HepG2 (cell line): ENCODE measurements around the gene DAPL1. TPM values are rescaled to one million over a fixed set of nuclear protein-coding genes. Genes with fewer than 3 reads are reported as not detected.

Experiments used
- polyA plus RNA-seq, 8 experiments: library from polyadenylated mRNA; depleted of rRNA in 3 of 8; stranded (reverse) in 7 of 8; unstranded in 1 of 8; fragments of >200 nt; fragmentation: Illumina TruSeq in 4 of 8; extraction: Trizol in 4 of 8; gene quantifications; 2 replicates each; pipeline versions ENCODE4 v1.2.1 to v1.2.3, GENCODE V29; 2011 to 2016; ENCODE audit warnings: low read depth in 4 of 8, missing spikeins in 1 of 8, mixed read lengths in 1 of 8; ENCODE audit not compliant: insufficient read depth in 1 of 8
- total RNA-seq, 5 experiments: library from RNA; depleted of rRNA; stranded (reverse); fragments of >200 nt; fragmentation: Illumina TruSeq; extraction: Trizol; gene quantifications; 2 replicates each; pipeline ENCODE4 v1.2.3, GENCODE V29; 2016; ENCODE audit warnings: low read depth in 1 of 5

Gene DAPL1
- total and polyA plus RNA-seq, 2 of the 13 experiments (the other 11 are each of a cell fraction or from before 2014, with no cell fraction given): not detected

Other genes with a start within 250 kb of the DAPL1 start
- gene TANC1, start 173.3 kb downstream of the DAPL1 start, total RNA-seq (2016; rRNA removed; fragmentation: Illumina TruSeq; extraction: Trizol): 2.3 and 2.8 TPM in 2 replicates
- gene TANC1, start 173.3 kb downstream of the DAPL1 start, polyA plus RNA-seq (2011; rRNA removed): 4.2 and 5.6 TPM in 2 replicates